CD1c-positive myeloid dendritic cell (primary cell): Measurements from ENCODE around the gene SYT8.

Experiments
- DNase-seq: peaks from one replicate; pipeline ENCODE4 v3.0.0-alpha.2; 2016; ENCODE audit errors: extremely low spot score

SYT8 gene

DNA sequence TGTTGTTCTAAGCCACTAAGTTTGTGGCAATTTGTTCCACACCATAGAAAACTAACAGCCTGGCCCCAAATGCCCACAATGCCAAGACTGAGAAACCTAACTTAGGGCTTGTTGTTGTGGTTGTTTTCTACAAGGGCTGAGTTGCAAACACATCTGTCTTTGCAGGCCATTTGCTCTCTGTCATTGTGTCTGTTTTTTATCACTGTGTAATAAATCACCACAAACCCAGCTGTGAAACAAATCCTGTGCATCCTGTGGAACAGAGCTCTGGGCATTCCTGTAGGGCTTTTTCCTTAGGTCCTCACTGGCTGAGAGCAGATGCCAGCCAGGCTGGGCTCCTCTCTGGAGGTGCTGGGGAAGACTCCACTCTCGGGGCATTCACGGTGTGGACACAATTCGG lies 15.7 kb upstream of the SYT8 start:
- DNase-seq, result no peak

- no peak for DNase-seq
Measured at GRCh38 chr11:1820463-1821325, 14.1 kb upstream of the SYT8 start.

- DNase-seq, result no peak
Measured at GRCh38 chr11:1821562-1821961, 13.2 kb upstream of the SYT8 start.

GRCh38 chr11:1822648-1823375 lies 12.0 kb upstream of the SYT8 start:
- no peak for DNase-seq

- DNase-seq, result no peak
Measured at GRCh38 chr11:1823376-1824220, 11.2 kb upstream of the SYT8 start.

DNA sequence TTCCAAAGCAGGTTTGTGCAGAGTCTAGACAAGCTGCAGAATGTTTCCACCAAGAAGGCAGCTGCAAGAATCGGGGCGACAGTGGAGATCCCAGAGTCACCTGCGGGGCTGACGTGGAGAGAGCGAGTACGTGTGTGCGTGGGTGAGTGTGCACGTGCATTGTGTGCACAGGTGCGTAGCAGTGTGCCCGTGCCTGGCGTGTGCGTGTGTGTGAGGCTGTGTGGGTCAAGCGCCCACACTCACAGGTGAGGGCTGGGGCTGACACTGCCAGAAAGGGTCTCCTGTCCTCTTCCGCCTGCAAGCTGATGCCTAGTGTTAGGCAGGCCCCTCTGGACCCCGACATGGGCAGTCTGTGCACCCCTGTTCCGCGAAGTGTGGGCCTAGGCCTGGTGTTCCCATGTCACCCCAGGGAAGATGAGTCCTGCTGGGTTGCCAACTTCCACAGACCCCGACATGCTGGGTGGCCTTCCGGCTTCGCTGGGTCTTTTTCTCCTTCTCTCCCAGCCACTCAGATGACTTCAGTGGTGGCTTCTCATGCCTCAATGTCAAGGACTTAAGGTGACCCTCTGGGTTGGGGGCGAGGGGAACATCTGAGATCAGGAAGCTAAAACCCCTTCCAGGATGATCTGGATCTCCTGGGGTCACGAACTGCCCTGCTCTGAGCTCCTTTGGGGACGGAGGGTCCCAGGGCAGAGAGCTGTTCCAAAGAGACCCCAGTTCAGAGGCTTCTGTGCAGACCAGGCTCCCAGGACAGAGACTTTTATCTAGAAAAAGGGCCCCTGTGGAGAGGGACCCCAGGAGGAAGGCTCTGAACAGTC lies 10.4 kb upstream of the SYT8 start:
- DNase-seq, result no peak

- DNase-seq, result peak; percentile 53
Measured at GRCh38 chr11:1825039-1825740, 9.6 kb upstream of the SYT8 start.

DNA sequence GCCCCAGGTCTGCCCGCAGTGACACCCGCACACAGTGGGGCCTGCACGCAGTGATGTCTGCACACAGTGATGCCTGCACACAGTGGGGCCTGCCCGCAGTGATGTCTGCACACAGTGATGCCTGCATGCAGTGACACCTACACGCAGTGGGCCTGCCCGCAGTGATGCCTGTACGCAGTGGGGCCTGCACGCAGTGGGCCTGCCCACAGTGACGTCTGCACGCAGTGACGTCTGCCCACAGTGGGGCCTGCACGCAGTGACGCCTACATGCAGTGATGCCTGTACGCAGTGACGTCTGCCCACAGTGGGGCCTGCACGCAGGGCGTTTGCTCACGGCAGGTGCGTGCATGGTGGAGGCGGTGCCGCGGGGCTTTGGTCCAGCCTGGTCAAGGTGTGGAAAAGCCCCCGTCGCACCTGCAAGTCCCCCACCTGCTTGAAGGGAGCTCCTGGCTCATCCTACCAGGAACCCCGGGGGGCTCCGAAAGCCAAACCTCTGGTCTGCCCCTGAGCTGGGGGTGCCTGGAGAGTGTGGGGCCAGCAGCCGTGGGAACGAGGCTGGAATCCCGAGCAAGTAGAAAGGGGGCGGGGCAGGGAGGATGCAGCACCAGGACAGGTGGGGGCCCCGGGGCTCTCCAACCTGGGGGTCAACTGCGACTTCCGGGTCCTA lies 8.9 kb upstream of the SYT8 start:
- no peak for DNase-seq

GRCh38 chr11:1826552-1827094 lies 8.2 kb upstream of the SYT8 start:
- DNase-seq, result no peak

GRCh38 chr11:1827095-1827813 lies 7.5 kb upstream of the SYT8 start:
- no peak for DNase-seq

- DNase-seq, result no peak
Measured at GRCh38 chr11:1827931-1828330, 6.9 kb upstream of the SYT8 start.

DNA sequence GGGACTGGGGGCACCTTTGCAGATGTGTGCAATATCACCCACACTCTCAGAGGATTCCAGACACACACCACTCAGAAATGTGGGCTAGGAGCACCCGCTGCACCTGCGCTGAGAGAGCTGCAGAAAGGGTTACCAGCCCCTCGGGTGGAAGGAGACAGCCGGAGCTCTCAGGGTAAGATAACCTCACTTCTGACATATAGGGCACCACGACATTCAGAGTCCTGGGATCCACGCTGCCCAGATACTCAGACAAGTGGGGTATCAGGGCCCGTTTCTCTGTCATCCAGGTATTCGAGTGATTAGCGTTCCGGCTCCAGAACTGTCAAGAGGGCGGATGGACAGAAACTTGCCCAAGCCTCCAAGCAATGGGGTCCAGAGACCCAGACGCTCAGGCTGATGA lies 6.2 kb upstream of the SYT8 start:
- no peak for DNase-seq

DNA sequence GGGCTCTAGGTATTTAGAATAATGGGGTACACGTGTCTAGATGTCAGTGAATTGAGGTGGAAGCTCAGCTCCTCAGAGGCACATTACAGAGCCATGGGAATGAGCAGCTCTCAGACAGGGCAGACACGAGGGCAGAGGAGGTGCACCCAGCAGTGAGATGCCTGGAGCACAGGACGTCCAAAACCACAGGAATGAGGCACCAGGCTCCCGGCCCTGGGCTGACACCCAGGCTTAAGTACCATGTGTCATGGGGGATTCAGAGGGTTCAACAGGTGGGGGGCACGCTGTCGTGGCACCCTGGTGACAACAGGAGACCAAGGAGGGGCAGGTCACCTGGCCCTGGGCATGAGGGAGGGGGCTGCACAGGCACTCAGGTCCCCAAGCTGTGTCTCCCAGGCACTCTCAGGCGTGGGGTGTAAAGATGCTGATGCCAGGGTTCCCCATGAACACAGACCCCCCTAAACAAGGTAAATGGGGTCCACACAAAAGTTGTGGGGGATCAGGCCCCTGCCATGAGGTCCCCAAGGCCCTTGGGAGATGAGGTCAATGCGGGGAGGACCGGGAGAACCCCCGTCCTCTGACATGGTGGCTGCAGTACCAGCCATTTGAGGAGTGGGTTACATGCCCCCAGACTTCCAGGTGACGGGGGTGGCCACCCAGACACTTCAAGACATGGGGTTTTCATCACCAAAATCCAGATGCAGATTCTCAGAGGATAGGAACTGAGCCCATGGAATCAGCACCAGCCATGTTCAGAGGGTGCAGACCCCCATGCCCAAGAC lies 5.6 kb upstream of the SYT8 start:
- DNase-seq, result no peak

DNA sequence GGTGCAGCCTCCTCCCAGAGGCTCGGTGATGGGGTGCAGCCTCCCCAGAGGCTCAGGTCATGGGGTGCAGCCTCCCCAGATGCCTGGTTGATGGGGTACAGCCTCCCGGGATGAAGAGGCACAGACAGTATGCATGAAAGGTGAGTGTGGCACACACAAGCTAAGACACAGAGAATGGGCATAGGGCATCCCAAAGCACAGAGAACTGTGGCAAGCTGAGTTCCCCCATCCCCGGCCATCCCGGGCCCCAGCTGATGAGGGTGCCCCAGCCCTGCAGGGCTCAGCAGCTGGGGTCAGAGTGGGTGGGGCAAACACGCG lies 4.8 kb upstream of the SYT8 start:
- no peak for DNase-seq

GRCh38 chr11:1830322-1831223 lies 4.2 kb upstream of the SYT8 start:
- DNase-seq, result no peak

DNA sequence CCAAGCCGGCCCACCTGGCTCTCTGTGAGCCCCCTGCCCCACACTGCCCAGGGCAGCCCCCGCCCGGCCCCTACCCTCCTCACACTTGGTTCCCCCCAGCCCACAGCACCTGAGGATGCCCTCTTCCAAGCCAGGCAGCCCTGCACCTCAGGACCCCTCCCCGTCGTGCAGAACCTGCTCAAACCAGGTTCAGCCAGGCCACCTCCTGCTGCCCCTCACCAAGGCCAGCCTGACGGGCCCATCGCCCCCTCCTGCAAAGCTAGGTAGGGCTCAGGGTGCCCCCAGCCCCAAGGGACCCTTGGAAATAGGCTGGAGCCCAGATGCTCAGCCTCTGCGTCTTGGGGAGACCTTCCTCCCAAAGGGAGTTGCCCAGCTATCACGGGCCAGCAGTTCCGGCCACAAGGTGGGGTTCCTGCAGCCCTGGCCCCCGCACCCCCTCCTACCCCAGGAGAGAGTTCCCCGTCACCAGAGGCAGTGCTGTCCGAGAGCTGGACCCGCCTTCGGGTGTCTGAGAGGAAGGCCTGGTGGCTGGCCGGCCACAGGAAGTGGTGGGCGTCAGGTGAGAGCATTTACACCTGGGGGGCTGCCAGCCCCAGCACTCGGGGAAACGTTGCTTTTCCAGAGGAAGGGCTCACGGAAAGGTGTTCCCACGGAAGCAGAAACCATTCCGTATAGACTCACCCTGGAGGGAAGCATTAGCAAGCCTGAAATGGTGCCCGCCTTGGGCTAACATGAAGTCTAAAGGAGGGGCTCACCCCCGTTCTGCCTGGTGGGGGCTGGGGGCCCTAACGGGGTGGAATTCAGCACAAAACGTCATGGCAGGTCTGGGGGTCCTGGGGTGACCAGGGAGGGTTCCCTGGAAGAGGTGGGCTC lies 3.2 kb upstream of the SYT8 start:
- no peak for DNase-seq
